Ovary (tissue), 9 donors: ENCODE measurements around the gene FOLR2. TPM values are rescaled to one million over a fixed set of nuclear protein-coding genes. Genes with fewer than 3 reads are reported as not detected.

ENCODE experiments used
- DNase-seq, 5 donors: peaks; one replicate each; pipeline ENCODE4 v3.0.0-alpha.2; 2019 to 2020
- H3K27ac ChIP-seq, 2 donors: fragments of 200-600 bp; one replicate each; pipeline versions ENCODE4 v1.5.1 to v1.8.0; 2019 to 2022
- H3K27me3 ChIP-seq: fragments of 200-600 bp; one replicate; pipeline ENCODE4 v1.8.0; 2022
- H3K36me3 ChIP-seq: fragments of 200-600 bp; sonication (generic); one replicate; pipeline ENCODE4 v1.5.1; 2019
- H3K4me1 ChIP-seq: one replicate; pipeline ENCODE4 v1.8.1; 2013; ENCODE audit warnings: mild to moderate bottlenecking, moderate library complexity; ENCODE audit not compliant: insufficient read depth
- H3K4me3 ChIP-seq: fragments of 200-600 bp; sonication (generic); one replicate; pipeline ENCODE4 v1.5.1; 2017
- H3K9me3 ChIP-seq, 2 donors: fragments of 200-600 bp in 1 of 2; sonication (generic) in 1 of 2; one replicate each; pipeline versions ENCODE4 v1.5.1 to v1.8.1; 2013 to 2019; ENCODE audit warnings: mild to moderate bottlenecking in 1 of 2, moderate library complexity in 1 of 2
- EP300 ChIP-seq: sonication (generic); formaldehyde crosslinking; IDR thresholded peaks from one replicate; pipeline ENCODE4 v1.6.1; 2017; ENCODE audit warnings: antibody characterized with exemption
- POLR2A ChIP-seq: fragments of 450-650 bp; IDR thresholded peaks from one replicate; pipeline ENCODE4 v1.6.1; 2017; ENCODE audit warnings: antibody characterized with exemption, mild to moderate bottlenecking, moderate library complexity
- WGBS, 3 donors: extraction: QIAGEN DNeasy Blood & Tissue Kit in 1 of 3; methylation state at CpG; one replicate each; pipeline versions ENCODE4 v1.1.5 to v1.1.7; 2013 to 2017; 5-methylcytosine and 5-hydroxymethylcytosine counted together
- intact Hi-C, 4 donors: fragments of 100-400 bp; cut with DNase I; formaldehyde crosslinking; loops; one replicate each; pipeline versions ENCODE4 v1.11.0 to v1.15.1; 2022 to 2023
- polyA plus RNA-seq, 2 donors: library from polyadenylated mRNA; stranded (reverse); fragments of 200-250 nt in 1 of 2; fragments of 350-450 nt in 1 of 2; fragmentation: Illumina TruSeq in 1 of 2; extraction: RNeasy Lipid Tissue Mini Kit (QIAGEN cat#74804) in 1 of 2; gene quantifications; one replicate each; pipeline ENCODE4 v1.2.3, GENCODE V29; 2013 to 2014
- total RNA-seq, 7 donors: library from RNA; depleted of rRNA in 2 of 7; stranded (reverse); fragments of >200 nt in 2 of 7; fragmentation: NEBNext Ultra II Directional in 3 of 7; extraction: Animal tissue kit (Norgen Biotek cat#: 25700) in 3 of 7; gene quantifications; one replicate each; pipeline versions ENCODE4 v1.1.0 to v1.2.4, GENCODE V29; 2016 to 2023
- TF ChIP-seq, protein P1 (sequence below), 3 donors: fragments of 450-650 bp in 2 of 3; fragments of 200-600 bp in 1 of 3; IDR thresholded peaks; one replicate each; pipeline versions ENCODE4 v1.5.1 to v1.8.0; 2016 to 2022; ENCODE audit warnings: antibody characterized with exemption in 3 of 3, mild to moderate bottlenecking in 1 of 3
- donor health status: DM: no; HTN: no; CAD: no; lungs with moderate emphysema.
- donor health status: DM: no; HTN: no; CAD: no.
- donor health status: Bipolar disorder and iron deficiency.
- donor health status: DM: yes; HTN: yes; CAD: no.
- donor health status: DM: no; HTN: no; CAD: no.
- donor health status: DM: yes; HTN: yes; CAD: no.

FOLR2 gene
- total and polyA plus RNA-seq, 9 donors, result 2.4 to 45.7 (median 10.1) TPM

DNA sequence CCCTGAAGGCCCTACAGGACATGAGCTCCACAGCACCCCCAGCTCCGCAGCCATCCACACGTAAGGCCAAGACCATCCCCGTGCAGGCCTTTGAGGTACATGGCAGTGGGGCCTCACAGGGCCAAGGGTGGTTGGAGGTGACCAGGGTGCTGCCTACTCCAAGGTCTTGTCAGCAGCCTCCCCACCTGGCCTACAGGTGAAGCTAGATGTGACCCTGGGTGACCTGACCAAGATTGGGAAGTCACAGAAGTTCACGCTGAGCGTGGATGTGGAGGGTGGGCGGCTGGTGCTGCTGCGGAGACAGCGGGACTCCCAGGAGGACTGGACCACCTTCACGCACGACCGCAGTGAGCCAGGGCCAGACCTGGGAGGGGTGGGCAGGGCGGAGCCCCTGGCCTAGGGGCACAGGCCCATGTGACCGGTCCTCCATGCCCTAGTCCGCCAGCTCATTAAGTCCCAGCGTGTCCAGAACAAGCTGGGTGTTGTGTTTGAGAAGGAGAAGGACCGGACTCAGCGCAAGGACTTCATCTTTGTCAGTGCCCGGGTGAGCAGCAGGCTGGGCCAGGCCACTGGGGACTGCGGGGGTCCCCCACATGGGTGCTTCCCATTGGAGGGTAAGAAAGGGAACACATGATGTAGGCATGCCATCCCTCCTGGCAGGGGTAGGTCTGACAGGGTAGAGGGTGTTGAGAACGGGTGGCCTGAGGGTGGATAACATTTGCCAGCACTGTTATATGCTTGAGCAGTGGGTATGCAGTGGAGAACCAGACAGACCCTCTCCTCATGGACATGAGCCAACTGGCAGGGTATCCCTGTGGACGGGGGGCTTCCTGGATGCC, 13.6 kb downstream of the FOLR2 start:
- peaks cover 6% of the 10 kb centered on the region for H3K4me1 ChIP-seq
- no peak for TF ChIP-seq POLR2A
- TF ChIP-seq, protein P1, sequence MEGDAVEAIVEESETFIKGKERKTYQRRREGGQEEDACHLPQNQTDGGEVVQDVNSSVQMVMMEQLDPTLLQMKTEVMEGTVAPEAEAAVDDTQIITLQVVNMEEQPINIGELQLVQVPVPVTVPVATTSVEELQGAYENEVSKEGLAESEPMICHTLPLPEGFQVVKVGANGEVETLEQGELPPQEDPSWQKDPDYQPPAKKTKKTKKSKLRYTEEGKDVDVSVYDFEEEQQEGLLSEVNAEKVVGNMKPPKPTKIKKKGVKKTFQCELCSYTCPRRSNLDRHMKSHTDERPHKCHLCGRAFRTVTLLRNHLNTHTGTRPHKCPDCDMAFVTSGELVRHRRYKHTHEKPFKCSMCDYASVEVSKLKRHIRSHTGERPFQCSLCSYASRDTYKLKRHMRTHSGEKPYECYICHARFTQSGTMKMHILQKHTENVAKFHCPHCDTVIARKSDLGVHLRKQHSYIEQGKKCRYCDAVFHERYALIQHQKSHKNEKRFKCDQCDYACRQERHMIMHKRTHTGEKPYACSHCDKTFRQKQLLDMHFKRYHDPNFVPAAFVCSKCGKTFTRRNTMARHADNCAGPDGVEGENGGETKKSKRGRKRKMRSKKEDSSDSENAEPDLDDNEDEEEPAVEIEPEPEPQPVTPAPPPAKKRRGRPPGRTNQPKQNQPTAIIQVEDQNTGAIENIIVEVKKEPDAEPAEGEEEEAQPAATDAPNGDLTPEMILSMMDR (IDR thresholded peaks at IDR 0.05), result no peak
- no peak for TF ChIP-seq EP300
- H3K27ac ChIP-seq, result no peak overlapping the region
- WGBS, 3 donors, result 87 to 91% (median 89%) methylated on average over 20 to 21 of the region's 21 CpGs
- DNase-seq, result no peak
- H3K27me3 ChIP-seq, result no peaks in the 10 kb centered on the region
- intact Hi-C loops, result no loop called here
- no peaks in the 10 kb centered on the region for H3K36me3 ChIP-seq
- H3K9me3 ChIP-seq, result no peaks in the 10 kb centered on the region
- H3K4me3 ChIP-seq, result no peak overlapping the region

DNA sequence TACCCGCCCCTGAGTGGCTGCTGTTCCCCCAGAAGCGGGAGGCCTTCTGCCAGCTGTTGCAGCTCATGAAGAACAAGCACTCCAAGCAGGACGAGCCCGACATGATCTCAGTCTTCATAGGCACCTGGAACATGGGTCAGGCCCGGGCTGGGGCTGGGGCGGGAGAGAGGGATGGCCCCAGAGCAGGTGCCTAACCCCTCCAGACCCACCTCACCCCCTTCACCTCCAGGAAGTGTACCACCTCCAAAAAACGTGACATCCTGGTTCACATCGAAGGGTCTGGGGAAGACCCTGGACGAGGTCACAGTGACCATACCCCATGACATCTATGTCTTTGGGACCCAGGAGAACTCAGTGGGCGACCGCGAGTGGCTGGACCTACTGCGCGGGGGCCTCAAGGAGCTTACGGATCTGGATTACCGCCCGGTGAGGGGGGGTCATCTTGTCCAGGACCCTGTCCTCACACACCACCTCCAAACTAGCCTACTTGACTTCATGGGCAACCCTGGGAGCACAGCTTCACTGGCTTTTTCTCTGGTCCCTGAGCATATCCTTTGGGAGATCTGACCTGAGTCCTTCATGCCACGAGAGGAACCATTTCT, 14.3 kb downstream of the FOLR2 start:
- intact Hi-C loops, result no loop called here
- Histone ChIP-seq H3K36me3 (no peaks in the 10 kb centered on the region), H3K4me3 (no peak overlapping the region), H3K4me1 (no peaks in the 10 kb centered on the region), H3K9me3 (no peaks in the 10 kb centered on the region), H3K27me3 (no peaks in the 10 kb centered on the region), H3K27ac (no peak overlapping the region)
- TF ChIP-seq POLR2A, result no peak
- TF ChIP-seq, protein P1 (IDR thresholded peaks at IDR 0.05), result no peak
- TF ChIP-seq EP300, result no peak
- WGBS, 3 donors, result 83 to 89% (median 86%) methylated on average over 15 to 18 of the region's 18 CpGs
- peak in 1 of 5 donors; percentile 22 for DNase-seq

DNA sequence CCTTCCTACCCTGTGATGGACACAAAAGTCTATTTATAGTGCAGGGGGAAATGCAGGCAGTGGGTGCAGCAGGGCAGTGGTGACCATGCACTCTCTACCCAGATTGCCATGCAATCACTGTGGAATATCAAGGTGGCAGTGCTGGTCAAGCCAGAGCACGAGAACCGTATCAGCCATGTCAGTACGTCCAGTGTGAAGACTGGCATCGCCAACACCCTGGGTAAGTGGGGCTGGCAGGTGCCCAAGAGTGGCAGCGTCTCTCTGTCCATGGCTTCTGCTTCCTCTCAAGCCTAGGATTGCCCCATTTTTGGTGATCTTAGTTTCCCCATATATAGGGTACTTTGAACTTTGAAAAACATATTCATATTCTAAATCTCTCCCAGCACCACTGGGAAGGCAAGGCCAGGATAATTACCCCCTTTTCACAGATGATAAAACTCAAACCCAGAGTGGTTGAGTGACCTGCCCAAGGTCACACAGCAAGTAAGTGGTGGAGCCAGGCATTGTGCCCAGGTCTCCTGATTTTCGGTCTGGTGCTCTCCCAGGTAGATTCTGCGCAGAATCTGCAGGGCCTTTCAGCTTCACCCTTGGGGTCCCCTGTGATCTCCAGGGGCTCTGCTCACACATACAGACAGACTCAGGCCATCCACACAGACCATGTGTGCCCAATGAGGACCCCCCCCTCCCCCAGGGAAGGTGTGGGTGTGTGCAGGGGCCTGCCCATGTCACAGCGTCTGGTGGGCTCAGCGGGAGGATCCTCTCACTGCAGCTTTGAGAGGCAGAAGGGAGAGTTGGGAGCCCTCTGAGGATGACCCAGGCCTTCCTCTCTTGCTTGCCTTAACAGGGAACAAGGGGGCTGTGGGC, 15.0 kb downstream of the FOLR2 start:
- TF ChIP-seq POLR2A (no peak), EP300 (no peak)
- TF ChIP-seq, protein P1 (IDR thresholded peaks at IDR 0.05), result no peak
- Histone ChIP-seq H3K27me3 (no peaks in the 10 kb centered on the region), H3K4me1 (no peaks in the 10 kb centered on the region), H3K9me3 (no peaks in the 10 kb centered on the region), H3K36me3 (no peaks in the 10 kb centered on the region), H3K27ac (no peak overlapping the region), H3K4me3 (no peak overlapping the region)
- WGBS, 3 donors, result 86 to 88% (median 87%) methylated on average over 9 of the region's 9 CpGs
- no peak for DNase-seq
- intact Hi-C loops, result no loop called here

DNA sequence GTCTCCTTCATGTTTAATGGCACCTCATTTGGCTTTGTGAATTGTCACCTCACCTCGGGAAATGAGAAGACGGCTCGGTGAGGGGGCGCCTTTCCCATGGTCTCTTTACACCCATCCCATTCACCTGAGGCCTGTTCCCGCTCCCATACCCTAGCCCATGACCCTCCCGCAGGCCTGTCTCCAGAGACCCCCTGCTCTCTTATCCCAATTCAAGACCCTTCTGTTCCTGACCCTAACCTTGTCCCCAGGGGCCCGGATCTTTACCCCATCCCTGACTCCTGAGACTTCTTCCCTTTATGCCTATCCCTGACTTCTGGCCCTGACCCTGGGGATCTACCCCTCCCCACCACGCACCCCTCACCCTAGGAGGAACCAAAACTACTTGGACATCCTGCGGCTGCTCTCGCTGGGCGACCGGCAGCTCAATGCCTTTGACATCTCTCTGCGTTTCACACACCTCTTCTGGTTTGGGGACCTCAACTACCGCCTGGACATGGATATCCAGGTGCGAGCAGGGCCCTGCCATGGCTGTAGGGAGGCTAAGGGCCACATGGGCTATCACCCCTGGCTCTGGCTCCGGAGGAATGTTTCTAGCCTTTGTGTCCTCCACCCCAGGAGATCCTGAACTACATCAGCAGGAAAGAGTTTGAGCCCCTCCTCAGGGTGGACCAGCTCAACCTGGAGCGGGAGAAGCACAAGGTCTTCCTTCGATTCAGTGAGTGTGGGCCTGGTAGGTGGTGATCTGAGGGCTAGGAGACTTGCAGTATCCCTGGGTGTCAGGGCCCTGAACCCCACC, 15.9 kb downstream of the FOLR2 start:
- Histone ChIP-seq H3K4me3 (no peak overlapping the region), H3K36me3 (no peaks in the 10 kb centered on the region), H3K9me3 (no peaks in the 10 kb centered on the region), H3K27me3 (no peaks in the 10 kb centered on the region), H3K4me1 (no peaks in the 10 kb centered on the region), H3K27ac (no peak overlapping the region)
- DNase-seq, result no peak
- WGBS, 3 donors, result 87 to 94% (median 90%) methylated on average over 18 of the region's 18 CpGs
- no peak for TF ChIP-seq EP300
- TF ChIP-seq POLR2A, result no peak
- TF ChIP-seq, protein P1 (IDR thresholded peaks at IDR 0.05), result no peak
- intact Hi-C loops, result no loop called here
